Stimulated activated CD4-positive, alpha-beta T cell treated with anti-CD3 and anti-CD28 coated beads, Interleukin-15, amount 100 ng/mL, for 48 hours (primary cell): ENCODE measurements around the gene ATP8B3.
A peak's percentile ranks its signal among the peaks of the same experiment; 100 is the strongest.
"Not testable (repeated sequence)": the region's sequence is repeated elsewhere in the genome, so short reads cannot be mapped to it uniquely, and the experiment has no call there.

ENCODE experiments used
- DNase-seq, 2 donors: peaks; one replicate each; pipeline ENCODE4 v3.0.0-alpha.2; 2020; ENCODE audit warnings: low read depth in 2 of 2

The ATP8B3 gene

GRCh38 chr19:1769645-1769985 lies 42.5 kb downstream of the ATP8B3 start:
- DNase-seq = no peak

GRCh38 chr19:1768918-1769644 lies 43.0 kb downstream of the ATP8B3 start:
- DNase-seq = no peak

- no peak for DNase-seq
Measured at GRCh38 chr19:1768248-1768647, 43.8 kb downstream of the ATP8B3 start.

GRCh38 chr19:1767464-1767933 lies 44.6 kb downstream of the ATP8B3 start:
- peak in 1 of 2 donors; percentile 39 for DNase-seq

GRCh38 chr19:1766800-1767352 lies 45.2 kb downstream of the ATP8B3 start:
- DNase-seq = no peak

GRCh38 chr19:1765904-1766799 lies 45.9 kb downstream of the ATP8B3 start:
- no peak for DNase-seq

- DNase-seq = no peak
Measured at GRCh38 chr19:1765232-1765903, 46.7 kb downstream of the ATP8B3 start.

- DNase-seq = no peak
Measured at GRCh38 chr19:1764729-1765128, 47.3 kb downstream of the ATP8B3 start.

- DNase-seq = no peak
Measured at GRCh38 chr19:1763648-1764639, 48.1 kb downstream of the ATP8B3 start.

- no peak for DNase-seq
Measured at GRCh38 chr19:1762243-1763117, 49.6 kb downstream of the ATP8B3 start.

GRCh38 chr19:1761528-1762242 lies 50.4 kb downstream of the ATP8B3 start:
- DNase-seq = no peak

- DNase-seq = not testable (repeated sequence)
Measured at GRCh38 chr19:1760786-1761527, 51.1 kb downstream of the ATP8B3 start.

- no peak for DNase-seq
Measured at GRCh38 chr19:1760020-1760419, 52.1 kb downstream of the ATP8B3 start.

- DNase-seq = no peak
Measured at GRCh38 chr19:1758959-1759903, 52.8 kb downstream of the ATP8B3 start.

- DNase-seq = no peak
Measured at GRCh38 chr19:1758231-1758577, 53.9 kb downstream of the ATP8B3 start.

GRCh38 chr19:1757468-1758230 lies 54.4 kb downstream of the ATP8B3 start:
- DNase-seq = no peak
